Cardiac fibroblast (primary cell): Measurements from ENCODE around the gene MTA1.

ENCODE experiments used
- DNase-seq, 2 donors: peaks; one replicate each; pipeline versions ENCODE4 v3.0.0 to v3.0.0-alpha.2; 2010; ENCODE audit warnings: low read depth in 2 of 2
- H3K4me3 ChIP-seq, 2 donors: replicated peaks in 1 of 2; 1 replicate in 1 of 2; 2 replicates in 1 of 2; pipeline ENCODE4 v1.5.1; 2011; ENCODE audit warnings: low read depth in 2 of 2, low read length in 2 of 2, mild to moderate bottlenecking in 2 of 2, moderate library complexity in 1 of 2
- TF ChIP-seq, protein P1 (sequence below): IDR thresholded peaks from one replicate; pipeline ENCODE4 v1.5.1; 2011; ENCODE audit warnings: low read depth, mild to moderate bottlenecking, low read length, inconsistent platforms

MTA1 gene

DNA sequence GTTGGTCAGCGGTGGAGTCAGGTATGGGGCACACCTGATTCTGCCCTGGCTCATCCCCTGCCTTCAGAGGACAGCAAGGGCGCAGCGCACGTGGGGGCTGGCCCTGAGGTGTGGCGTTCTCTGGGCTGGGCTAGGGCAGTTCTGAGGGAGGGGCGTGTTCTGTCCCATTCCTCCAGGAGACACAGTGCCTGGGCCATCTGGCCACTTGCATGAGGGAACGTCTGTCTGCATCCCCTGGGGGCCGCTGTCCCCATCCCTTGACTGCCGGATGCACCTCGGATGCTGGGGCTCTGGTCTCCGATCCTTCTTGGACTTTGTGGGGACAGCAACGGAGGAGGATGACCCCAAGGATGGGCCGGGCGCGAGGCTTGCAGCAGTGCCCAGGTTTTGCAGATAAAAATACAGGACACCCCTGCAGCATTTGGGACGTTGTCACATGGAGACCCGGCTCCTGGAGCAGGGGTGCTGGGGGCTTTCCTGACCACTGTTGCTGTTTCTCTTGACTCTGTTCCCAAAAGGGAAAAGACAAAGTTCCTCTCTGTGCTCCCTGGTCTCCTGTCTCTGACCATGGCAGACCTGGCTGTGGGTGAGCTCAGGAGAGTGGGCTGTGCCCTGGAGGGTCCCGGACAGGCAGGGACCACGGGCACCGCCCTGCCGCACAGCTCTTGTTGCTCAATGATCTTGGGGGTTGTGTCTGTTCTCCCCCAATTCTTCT is 6.9 kb downstream of the MTA1 start:
- no peak overlapping the region for H3K4me3 ChIP-seq
- TF ChIP-seq, protein P1, sequence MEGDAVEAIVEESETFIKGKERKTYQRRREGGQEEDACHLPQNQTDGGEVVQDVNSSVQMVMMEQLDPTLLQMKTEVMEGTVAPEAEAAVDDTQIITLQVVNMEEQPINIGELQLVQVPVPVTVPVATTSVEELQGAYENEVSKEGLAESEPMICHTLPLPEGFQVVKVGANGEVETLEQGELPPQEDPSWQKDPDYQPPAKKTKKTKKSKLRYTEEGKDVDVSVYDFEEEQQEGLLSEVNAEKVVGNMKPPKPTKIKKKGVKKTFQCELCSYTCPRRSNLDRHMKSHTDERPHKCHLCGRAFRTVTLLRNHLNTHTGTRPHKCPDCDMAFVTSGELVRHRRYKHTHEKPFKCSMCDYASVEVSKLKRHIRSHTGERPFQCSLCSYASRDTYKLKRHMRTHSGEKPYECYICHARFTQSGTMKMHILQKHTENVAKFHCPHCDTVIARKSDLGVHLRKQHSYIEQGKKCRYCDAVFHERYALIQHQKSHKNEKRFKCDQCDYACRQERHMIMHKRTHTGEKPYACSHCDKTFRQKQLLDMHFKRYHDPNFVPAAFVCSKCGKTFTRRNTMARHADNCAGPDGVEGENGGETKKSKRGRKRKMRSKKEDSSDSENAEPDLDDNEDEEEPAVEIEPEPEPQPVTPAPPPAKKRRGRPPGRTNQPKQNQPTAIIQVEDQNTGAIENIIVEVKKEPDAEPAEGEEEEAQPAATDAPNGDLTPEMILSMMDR: no peak
- DNase-seq: no peak

DNA sequence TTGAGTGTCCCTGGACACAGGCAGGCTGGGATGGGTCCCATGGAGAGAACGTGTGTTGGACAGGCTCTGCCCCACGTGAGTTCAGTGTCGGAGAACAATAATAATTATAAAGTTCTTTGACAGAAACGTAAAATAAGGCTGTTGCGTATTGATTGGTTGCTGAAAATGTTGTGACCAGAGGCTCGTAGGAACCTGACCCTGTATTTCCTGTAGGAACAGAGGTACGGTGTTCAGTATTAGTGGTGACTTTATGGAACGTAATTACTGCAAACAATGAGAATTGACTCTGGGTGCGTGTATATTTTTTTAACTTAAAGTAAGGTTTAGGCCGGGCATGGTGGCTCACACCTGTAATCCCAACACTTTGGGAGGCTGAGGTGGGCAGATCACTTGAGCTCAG is 7.8 kb downstream of the MTA1 start:
- no peak overlapping the region for H3K4me3 ChIP-seq
- DNase-seq: no peak
- TF ChIP-seq, protein P1: no peak

DNA sequence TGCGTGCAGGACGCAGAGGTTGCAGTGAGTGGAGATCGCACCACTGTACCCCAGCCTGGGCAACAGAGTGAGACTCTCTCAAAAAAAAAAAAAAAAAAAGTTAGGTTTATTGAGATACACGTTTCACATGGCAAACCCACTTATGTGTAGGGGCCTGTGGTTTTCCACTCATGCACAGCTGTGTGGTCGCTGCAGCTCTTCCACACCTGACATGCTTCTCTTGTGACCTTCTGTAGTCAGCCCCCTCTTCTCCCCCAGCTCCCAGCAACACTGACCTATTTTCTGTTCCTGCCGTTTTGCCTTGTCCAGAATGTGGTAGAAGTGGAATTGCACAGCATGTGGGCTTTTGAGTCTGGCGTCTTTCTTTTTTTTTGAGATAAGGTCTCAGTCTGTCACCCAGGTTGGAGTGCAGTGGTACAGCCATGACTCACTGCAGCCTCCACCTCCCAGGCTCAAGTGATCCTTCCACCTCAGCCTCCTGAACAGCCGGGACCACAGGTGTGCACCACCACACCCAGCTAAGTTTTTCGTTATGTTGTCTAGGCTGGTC is 8.4 kb downstream of the MTA1 start:
- no peak for DNase-seq
- TF ChIP-seq, protein P1: no peak
- H3K4me3 ChIP-seq: no peak overlapping the region

DNA sequence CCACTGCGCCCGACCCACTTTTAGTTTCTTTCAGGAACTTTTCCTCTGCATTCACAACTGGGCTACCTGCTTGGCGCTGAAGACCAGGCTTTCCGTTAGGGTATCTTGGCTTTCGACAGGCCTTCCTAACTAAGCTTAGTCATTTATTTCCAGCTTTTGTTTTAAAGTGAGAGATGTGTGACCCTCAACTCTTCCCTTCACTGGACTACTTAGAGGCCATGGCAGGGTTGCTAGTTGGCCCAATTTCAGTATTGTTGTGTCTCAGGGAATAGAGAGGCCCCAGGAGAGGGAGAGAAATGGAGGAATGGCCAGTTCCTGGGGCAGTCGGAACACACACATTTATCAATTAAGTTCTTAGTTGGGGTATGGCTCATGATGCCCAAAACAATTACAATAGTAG is 10.4 kb downstream of the MTA1 start:
- DNase-seq: peak; percentile 60 to 69
- H3K4me3 ChIP-seq: no peak overlapping the region
- TF ChIP-seq, protein P1: no peak

DNA sequence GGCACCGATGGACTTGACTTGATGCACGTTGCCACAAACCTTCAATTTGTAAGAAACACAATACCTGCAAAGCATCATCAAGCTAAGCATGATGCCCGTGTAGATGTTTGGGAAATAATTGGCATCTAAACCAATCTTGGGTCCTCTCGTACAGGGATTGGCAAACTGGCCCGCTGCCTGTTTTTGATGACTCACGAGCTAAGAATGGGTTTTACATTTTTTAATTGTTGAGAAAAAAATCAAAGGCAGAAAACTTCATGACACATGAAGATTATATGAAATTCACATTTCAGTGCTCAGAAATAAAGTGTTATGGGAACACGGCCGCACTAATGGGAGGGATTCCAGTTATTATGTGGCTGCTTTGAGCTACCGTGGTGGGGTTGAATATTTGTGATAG is 10.9 kb downstream of the MTA1 start:
- TF ChIP-seq, protein P1: no peak
- peak; percentile 81 to 88 for DNase-seq
- H3K4me3 ChIP-seq: no peak overlapping the region

DNA sequence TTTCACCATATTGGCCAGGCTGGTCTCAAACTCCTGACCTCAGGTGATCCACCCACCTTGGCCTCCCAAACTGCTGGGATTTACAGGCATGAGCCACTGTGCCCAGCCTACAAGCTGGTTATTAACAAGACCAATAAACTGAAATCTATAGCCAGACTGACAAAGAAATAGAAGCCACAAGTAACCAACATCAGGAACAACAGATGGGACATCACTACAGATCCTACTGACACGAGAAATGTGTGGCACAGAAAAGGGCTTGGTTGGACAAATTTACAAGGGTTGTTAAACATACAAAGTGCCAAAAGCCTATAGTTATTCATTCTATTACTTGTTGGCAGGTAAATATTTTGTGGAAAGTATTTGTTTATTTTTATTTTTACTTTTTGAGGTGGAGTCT is 11.6 kb downstream of the MTA1 start:
- TF ChIP-seq, protein P1: no peak
- H3K4me3 ChIP-seq: no peak overlapping the region
- no peak for DNase-seq
